Measurements from ENCODE around the gene PDZRN3.
"Not testable (repeated sequence)": the region's sequence is repeated elsewhere in the genome, so short reads cannot be mapped to it uniquely, and the experiment has no call there.

The PDZRN3 gene

DNA sequence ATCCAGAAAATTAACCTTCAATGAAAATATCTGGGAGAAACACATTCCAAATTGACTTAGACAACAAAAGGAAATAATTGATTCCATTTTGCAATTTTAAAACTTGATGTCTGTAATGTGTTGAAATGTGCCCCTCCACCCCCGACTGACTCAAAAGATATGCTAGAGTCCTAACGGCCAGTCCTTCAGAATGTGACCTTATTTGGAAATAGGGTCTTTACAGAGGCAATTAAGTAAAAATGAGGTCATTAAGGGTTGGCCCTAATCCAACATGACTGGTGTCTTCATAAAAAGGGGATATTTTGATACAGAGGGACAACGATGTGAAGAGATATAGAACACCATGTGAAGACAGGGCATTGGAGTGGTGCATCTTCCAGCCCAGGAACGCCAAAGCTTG is 153.9 kb downstream of the PDZRN3 start:
- no peak for DNase-seq (ENCODE audit: extremely low read depth in 1 of 2, low read depth in 1 of 2)

DNA sequence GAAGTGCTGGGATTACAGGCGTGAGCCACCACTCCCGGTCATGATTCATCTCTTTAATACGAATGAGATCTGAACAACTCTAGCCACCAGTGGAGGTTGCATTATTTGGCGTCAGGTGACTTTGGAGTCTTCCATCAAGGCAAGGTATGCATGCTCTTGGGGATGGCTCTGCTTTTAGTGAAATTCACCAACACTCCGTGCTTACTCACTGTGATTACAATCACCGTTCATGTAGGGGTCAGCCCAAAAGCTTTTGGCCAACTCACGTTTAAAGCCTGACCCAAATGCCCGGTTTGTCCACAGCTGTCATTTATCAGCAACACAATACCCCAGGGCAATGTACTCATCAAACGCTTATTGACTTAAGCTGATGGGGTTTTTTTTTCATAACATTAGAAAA is 155.4 kb downstream of the PDZRN3 start:
- DNase-seq (ENCODE audit: extremely low read depth in 1 of 2, low read depth in 1 of 2) = no peak

DNA sequence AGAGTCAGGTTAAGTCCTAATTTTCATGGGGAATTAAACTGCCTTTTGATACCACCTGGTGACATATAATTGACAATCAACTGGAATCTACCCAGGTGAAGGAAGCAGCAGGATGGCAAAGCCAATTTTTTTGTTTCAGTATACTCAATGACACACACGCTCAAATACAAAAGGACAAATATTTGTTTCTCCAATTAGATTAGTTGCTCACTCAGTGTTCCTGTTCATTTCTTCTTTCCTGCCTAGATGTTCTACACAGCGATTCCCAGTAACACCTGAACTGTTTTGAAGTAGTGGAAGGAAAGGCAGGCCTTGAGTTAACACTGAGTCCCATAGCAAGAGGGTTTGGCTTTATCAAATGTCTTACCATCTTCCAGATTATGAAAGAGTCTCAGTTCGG is 157.5 kb downstream of the PDZRN3 start:
- DNase-seq (ENCODE audit: extremely low read depth in 1 of 2, low read depth in 1 of 2) = no peak

DNA sequence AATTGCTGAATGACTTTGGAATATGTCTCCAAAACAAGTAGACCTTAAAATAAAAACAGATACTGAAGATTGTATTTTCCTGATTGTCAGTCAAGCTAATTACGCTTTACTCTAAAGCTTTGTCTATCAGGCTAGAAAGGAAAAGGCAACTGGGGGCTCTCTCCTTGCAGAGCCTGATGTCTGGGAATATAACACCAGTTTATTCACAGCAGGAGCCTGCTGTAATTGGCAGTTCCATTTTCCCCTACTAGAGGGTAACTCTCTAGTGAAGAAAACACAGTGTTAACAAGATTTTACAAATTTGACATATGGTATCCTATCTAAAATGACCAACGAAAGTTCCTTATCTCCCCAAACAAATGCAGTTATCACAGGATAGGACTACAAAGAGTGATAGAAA is 158.8 kb downstream of the PDZRN3 start:
- no peak for DNase-seq (ENCODE audit: extremely low read depth in 1 of 2, low read depth in 1 of 2)

DNA sequence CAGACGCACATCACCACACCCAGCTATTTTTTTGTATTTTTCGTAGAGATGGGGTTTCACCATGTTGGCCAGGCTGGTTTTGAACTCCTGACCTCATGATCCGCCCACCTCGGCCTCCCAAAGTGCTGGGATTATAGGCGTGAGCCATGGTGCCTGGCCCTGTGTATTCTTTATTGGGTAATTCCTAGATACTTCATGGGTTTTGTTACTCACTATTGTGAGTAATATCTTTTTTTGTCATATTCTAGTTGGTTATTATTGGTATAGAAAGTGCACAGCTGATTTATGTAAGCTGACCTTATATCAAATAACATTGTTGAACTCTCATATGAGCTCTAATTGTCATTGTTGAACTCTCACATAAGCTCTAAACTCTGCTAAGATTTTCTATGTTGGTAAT is 160.6 kb downstream of the PDZRN3 start:
- DNase-seq (ENCODE audit: extremely low read depth in 1 of 2, low read depth in 1 of 2) = not testable (repeated sequence)

DNA sequence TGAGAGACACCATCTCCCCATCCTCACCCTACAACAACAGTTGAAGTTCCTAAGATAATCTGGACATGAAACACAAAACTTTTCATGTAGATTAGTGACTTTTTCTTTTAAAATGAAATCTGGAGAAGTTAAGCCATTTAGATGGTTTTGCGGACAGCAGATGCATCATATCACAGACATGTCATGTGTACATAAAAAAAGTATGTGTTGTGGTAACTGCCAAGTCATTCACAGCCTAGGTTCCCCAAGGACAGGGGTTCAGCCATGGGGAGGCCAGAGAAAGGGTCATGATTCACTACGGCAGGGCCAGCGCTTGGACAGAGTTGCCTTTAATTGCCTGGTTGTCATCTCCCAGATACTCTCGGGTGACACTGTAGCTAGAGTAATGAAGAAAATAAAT is 163.2 kb downstream of the PDZRN3 start:
- DNase-seq (ENCODE audit: extremely low read depth in 1 of 2, low read depth in 1 of 2) = no peak

DNA sequence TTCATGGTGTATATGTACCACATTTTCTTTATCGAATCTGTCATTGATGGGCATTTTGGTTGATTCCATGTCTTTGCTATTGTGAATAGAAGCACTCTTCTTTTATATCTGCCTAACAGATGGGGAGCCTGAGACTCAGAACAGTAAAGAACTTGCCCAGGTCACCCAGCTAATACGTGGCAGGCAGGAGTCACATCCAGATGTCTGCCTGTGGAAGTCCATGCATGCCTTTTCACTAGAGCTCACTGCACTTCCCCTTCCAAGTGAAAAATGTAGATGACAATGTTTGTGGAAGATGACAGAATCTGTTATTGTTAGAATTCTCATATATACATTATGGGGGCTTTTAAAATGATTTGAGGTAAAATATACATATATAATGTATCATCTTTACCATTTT is 165.0 kb downstream of the PDZRN3 start:
- DNase-seq (ENCODE audit: extremely low read depth in 1 of 2, low read depth in 1 of 2) = no peak

DNA sequence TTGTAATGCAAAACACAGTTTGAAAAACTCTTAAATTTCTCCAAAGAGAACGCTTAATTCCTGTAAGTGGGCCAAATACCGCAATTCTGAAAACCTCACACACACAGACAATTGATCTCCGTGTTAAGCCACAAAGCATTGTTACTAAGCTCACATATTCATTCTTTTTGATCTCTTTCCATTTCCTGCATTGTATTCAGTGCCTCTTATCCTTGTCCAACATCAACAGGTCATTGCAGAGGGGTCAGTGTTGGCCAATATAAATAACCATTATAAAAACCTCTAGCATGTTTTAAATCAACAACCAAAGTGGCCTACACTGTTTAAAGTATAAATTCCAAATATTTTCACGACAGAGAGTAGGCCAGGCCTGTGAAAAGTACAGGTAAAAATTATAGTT is 171.1 kb downstream of the PDZRN3 start:
- no peak for DNase-seq (ENCODE audit: extremely low read depth in 1 of 2, low read depth in 1 of 2)

DNA sequence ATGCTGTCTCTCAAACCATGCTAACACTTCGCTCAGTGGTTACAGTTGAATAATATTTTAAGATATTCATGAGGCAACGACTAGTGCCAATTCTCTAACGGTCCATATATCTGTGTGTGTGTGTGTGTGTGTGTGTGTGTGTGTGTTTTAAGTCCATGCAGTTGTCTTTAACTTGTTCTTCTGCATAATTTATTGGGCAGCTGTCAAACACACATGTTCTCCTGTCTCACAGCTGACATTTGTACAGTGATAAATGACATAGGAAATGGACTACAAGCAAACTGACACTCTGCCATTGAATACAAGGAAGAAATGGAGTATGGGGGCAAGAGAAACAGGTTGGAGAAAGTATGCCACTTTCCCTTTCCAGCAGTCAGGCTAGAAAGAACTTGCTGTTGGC is 172.0 kb downstream of the PDZRN3 start:
- DNase-seq (ENCODE audit: extremely low read depth in 1 of 2, low read depth in 1 of 2) = no peak

DNA sequence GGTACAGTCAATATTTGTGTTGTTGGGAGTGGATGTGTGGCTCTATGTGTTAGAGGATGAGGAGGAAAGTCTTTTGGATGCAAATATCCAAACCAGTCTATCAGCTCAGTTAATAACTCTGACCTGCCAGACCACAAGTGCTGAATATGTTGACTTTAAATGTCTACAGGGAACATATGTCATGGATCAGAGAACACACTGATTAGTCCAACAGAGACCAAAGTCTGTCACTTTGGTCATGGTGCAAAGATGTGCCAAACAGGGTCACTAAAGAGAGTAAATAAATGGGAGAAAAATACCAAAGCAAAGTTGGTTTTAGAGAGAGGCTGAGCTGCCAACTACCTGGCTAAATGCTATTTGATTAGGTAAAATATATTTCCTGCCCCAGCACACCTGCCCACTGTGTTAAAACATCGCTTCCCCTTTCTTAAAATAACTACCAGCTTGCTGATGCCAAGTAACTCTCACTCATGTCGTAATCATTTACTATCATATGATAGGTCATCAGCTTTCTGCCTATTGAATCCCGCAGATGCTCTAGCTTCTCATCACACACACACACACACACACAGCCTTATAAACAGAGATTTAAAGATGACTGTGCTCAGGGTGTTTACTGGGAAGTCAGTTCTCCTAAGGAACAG is 173.3 kb downstream of the PDZRN3 start:
- DNase-seq (ENCODE audit: extremely low read depth in 1 of 2, low read depth in 1 of 2) = no peak

DNA sequence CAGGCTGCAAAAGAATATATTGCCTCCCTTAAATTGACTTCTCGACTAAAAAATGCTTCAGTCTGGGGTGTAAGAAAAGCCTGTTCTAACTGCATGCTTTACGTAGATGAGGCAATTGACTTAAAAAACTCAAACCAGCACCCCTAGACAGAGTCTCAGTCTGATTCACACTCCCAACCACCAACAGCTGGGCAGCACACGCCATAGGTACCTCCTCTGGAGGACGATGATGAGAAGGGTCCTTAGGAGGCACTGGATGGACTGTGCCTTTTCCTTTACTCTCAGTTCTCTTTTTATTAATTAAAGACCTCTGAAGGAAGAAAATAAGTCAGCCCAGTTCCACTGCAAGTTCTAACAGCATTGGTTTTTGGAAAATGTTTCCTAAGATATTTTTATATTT is 175.0 kb downstream of the PDZRN3 start:
- DNase-seq (ENCODE audit: extremely low read depth in 1 of 2, low read depth in 1 of 2) = no peak

DNA sequence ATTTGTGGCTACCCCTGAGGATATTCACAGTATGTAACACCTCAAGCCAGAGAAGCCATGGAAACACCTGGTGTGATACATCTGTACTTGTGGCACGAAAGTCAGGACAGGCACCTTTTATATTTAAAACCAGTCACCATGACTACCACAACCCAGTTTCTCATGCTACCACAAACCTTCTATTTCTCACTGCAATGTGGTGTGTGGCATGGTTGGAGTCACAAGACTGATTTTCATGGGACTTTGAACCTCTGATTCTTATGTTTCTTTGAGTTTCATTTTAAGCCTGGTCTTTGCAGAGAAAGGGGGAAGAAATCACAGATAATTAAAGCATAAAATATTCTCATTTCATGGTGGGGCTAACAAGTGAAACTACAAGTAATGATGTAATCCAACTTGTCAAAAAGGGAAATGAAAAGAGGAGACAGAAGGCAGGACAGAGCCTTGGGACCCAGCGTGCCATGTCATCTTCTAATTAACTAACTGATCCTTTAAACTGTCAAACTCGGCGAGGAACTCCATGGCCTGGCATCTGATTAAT is 175.9 kb downstream of the PDZRN3 start:
- DNase-seq (ENCODE audit: extremely low read depth in 1 of 2, low read depth in 1 of 2) = no peak

DNA sequence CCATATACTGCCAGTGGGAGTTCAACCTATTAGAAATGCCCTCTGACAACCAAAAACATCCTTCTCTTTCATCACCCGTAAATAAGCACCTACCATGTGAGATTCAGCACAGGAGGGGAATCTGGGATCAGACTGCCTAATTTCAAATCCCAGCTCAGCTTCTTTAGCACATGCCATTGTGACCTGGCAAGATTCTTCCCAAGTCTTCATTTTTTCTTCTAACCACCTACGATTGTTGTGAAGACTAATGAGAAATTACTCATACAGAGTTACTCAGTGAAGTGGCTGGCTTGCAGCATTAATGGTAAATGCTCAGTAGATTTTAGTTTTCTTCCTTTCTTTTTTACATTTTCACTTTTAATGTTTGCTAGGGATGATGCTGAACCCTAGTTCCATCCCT is 176.7 kb downstream of the PDZRN3 start:
- no peak for DNase-seq (ENCODE audit: extremely low read depth in 1 of 2, low read depth in 1 of 2)

DNA sequence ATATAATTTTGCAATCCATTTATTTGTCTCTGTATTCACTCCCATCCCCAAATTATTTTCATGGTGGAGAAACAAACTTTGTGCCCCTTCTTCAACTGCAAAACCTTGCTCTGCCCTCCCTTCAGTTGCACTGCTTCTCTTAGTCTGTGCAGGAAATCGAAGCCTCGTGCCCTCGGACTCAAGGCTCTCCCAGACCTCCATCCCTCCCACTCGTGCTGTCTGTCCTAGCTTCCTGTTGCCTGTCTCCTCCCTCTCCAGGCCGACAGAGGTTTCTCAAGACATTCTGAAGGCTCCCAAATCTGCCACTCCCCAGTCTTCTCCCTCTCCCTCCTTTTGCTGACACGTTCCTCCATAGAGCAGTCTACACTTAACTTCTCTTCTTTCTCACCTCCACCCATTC is 177.6 kb downstream of the PDZRN3 start:
- no peak for DNase-seq (ENCODE audit: extremely low read depth in 1 of 2, low read depth in 1 of 2)

DNA sequence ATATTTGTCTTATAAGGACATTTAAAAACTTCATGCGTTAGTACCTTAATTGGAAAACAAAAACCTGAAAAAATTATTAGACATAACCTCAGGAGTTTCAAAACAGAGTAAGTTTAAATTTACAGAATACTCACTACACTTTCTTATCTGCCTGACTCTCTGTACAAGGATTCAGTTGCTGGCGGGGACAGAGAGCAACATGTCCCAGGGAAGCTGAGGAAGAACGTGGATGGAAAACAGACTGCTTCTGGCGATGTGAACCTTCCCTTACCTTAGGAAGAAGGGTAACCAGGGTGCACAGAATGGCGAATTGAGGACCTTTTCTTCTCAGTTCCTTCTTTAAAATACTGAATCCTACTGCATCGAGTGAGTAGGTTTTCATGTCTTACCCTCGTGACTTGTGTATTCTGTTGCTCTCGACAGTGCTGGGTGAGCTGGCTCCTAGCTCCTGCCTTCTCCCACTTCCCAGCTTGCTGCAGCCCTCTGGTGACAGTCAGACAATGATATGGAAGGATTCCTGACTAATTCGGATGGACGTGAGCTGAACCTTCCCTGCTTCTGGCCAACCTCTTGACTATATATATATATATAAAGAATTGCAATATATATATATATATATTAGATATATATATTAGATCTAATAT is 178.2 kb downstream of the PDZRN3 start:
- DNase-seq (ENCODE audit: extremely low read depth in 1 of 2, low read depth in 1 of 2) = no peak

DNA sequence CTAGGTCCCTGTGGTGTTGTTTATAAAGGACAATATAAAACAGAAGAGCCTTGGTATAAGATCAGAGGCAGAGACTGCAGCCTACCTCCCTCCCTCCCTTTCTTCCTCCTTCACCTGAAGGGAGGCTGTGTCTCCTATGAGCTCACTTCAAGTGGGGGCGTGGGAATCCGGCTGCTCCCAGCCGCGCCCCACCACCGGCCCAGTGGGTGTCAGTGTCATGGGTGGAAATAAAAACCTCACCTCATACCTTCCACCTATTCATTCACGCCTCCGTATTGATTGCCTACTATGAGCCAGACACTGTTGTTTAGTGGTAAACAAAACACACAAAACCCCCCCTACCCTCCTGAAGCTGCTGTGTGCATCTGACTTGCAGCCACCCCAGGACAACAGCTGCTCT is 181.9 kb downstream of the PDZRN3 start:
- DNase-seq (ENCODE audit: extremely low read depth in 1 of 2, low read depth in 1 of 2) = no peak

DNA sequence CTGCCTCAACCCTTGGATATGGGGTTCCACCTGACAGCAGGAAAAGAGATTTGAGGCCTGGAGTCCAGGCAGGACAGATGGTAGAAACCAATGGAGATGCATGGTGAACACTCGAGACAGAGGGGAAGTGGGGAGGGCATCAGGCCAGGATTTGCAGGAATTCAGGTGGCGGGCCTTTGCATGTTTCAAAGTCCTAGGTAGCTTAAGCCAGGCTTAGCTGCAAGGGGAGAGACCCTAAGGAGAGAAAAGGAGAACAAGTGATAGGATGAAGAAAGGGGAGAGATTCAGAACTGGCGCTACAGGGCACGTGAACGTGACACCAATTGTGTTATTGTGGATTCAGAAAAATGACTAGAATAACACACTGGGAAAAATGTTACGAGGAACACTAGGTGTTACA is 182.6 kb downstream of the PDZRN3 start:
- no peak for DNase-seq (ENCODE audit: extremely low read depth in 1 of 2, low read depth in 1 of 2)

DNA sequence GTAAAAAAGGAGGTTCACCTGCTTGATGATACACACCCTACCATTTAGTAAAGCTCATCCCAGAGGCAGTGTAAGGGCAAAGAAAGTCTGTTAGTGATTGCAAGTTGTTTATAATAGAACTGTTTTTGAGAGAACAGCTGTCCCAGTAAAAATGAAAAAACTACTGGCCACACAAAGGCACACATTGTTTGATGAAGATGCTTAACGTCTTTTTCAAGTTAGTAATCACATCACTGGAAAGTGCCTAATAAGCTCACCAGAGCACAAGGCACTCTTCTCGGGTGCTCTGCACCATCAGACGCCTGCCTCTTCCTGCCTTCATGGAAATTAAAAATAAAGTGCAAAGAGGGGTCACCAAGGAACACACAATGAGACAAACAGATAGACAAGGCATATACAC is 186.9 kb downstream of the PDZRN3 start:
- DNase-seq (ENCODE audit: extremely low read depth in 1 of 2, low read depth in 1 of 2) = no peak

DNA sequence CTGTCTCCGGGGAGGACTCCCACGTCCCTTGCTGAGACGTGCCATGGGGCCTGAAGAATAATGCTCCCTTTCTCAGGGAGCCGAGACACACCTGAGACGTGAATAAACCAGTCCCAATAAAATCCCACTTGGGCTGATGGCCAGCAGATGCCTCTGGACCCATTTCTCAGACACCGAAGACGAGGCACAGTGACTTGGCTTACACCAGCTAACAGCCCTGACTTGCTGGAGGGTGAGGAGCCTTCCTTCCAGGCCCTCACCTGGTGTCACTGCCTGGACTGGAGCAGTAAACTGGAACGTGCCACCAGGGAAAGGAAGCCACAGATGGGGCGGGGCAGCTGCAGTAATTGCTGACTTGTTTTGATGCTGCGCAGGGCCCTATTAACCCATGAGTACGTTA is 189.7 kb downstream of the PDZRN3 start:
- DNase-seq (ENCODE audit: extremely low read depth in 1 of 2, low read depth in 1 of 2) = no peak

DNA sequence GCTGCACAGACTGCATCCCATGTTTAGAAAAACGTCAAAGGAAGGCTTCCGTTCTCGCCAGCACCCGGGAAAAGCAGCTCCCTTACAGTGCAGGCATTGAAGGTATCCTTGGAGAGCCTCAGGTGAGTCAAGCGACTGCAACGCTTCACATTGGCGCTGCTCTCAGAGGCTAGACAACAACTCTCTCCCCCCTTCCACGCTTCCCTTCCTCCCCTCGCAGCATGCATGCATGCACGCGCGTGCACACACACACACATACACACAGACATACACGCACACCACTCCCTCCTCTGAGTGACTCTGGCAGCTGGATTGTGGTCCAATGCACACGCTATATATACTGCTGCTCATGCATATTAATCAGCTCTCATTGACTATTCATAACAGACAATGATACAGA is 191.1 kb downstream of the PDZRN3 start:
- no peak for DNase-seq (ENCODE audit: extremely low read depth in 1 of 2, low read depth in 1 of 2)

DNA sequence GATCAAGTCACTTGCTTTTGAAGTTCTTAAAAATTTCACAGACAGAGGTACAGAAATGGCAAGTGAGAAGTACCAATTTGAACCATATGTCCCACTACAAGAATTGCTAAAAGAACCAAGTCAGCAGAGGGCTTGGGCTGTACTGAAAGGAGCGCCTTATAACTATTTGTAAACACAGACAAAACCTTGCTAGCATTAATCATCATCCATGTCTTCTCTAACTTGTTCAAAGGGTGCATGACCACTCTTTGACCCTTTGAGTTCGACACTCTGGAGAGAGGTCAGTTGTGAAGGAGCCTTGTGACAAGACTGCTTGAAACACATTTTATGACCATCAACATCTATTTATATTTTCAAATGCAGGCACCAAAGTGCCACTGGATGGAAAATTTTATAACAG is 191.7 kb downstream of the PDZRN3 start:
- DNase-seq (ENCODE audit: extremely low read depth in 1 of 2, low read depth in 1 of 2) = no peak

DNA sequence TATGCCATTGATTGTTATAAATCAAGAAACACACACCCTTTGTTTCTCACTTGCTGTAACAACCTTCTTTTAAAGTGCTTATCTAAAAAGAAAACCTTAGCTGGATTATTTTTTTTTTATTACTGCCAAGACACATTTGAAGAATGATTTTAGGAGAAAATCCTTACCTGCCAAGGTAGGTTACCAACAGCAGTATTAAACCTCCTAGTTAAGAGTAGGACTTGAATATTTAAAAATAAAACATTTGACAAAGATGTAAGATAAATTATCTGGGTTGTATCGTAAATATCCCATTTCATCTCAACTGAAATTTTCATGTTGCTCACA is 192.1 kb downstream of the PDZRN3 start:
- no peak for DNase-seq (ENCODE audit: extremely low read depth in 1 of 2, low read depth in 1 of 2)
